NT2/D1 (cell line): ENCODE measurements around the gene NUDT4.

Experiments
- DNase-seq: peaks from one replicate; pipeline ENCODE4 v3.0.0-alpha.2; 2011; ENCODE audit warnings: low read depth, low spot score
- H3K27me3 ChIP-seq: 2 replicates; pipeline ENCODE4 v1.6.0; 2011; ENCODE audit warnings: mild to moderate bottlenecking; ENCODE audit not compliant: insufficient read length, insufficient read depth
- H3K36me3 ChIP-seq: 2 replicates; pipeline ENCODE4 v1.6.1; 2011; ENCODE audit warnings: mild to moderate bottlenecking, low read length, mixed read lengths; ENCODE audit not compliant: insufficient read depth, insufficient read length
- H3K4me1 ChIP-seq: 2 replicates; pipeline ENCODE4 v1.5.1; 2011; ENCODE audit not compliant: insufficient read depth, insufficient read length
- H3K4me3 ChIP-seq: 2 replicates; pipeline ENCODE4 v1.5.1; 2011; ENCODE audit warnings: low read depth; ENCODE audit not compliant: insufficient read length
- H3K9ac ChIP-seq: 2 replicates; pipeline ENCODE4 v1.6.0; 2011; ENCODE audit warnings: low read depth; ENCODE audit not compliant: insufficient read length
- H3K9me3 ChIP-seq: 2 replicates; pipeline ENCODE4 v1.5.1; 2011; ENCODE audit warnings: mild to moderate bottlenecking, low read length; ENCODE audit not compliant: insufficient read depth
- SUZ12 ChIP-seq: IDR thresholded peaks from 2 replicates; pipeline ENCODE4 v1.6.1; 2011; ENCODE audit not compliant: insufficient read length, insufficient read depth; ENCODE audit errors: extremely low read depth
- YY1 ChIP-seq: IDR thresholded peaks from 2 replicates; pipeline ENCODE4 v1.6.1; 2011; ENCODE audit not compliant: insufficient read length, insufficient read depth
- ZNF274 ChIP-seq: IDR thresholded peaks from 2 replicates; pipeline ENCODE4 v1.6.1; 2011; ENCODE audit warnings: mild to moderate bottlenecking, low read depth, low read length

Gene NUDT4

GRCh38 chr12:93377252-93378195 lies at the start of gene NUDT4:
NUDT4 (plus strand) TSS chr12:93377925; CDS start chr12:93378323, 398 bp downstream.
- Histone ChIP-seq H3K36me3 (peaks cover 10% of the 10 kb centered on the region), H3K4me3 (peak within 1 kb of the TSS; percentile 84), H3K4me1 (peaks cover 8% of the 10 kb centered on the region), H3K9ac (peak within 1 kb of the TSS; percentile 94), H3K9me3 (no peaks in the 10 kb centered on the region), H3K27me3 (no peaks in the 10 kb centered on the region)
- DNase-seq, result peak; percentile 90
- TF ChIP-seq ZNF274 (no peak), YY1 (no peak), SUZ12 (no peak)

GRCh38 chr12:93333054-93333453 lies 44.7 kb upstream of the NUDT4 start:
- TF ChIP-seq SUZ12 (no peak), YY1 (no peak), ZNF274 (no peak)
- Histone ChIP-seq H3K27me3 (no peaks in the 10 kb centered on the region), H3K4me1 (no peaks in the 10 kb centered on the region), H3K36me3 (no peaks in the 10 kb centered on the region), H3K9me3 (no peaks in the 10 kb centered on the region), H3K9ac (no peak overlapping the region), H3K4me3 (no peak overlapping the region)
- no peak for DNase-seq

- Histone ChIP-seq H3K9ac (no peak overlapping the region), H3K27me3 (no peaks in the 10 kb centered on the region), H3K4me1 (no peaks in the 10 kb centered on the region), H3K36me3 (no peaks in the 10 kb centered on the region), H3K9me3 (no peaks in the 10 kb centered on the region), H3K4me3 (no peak overlapping the region)
- no peak for TF ChIP-seq ZNF274
- no peak for TF ChIP-seq YY1
- TF ChIP-seq SUZ12, result no peak
- DNase-seq, result no peak
Measured at GRCh38 chr12:93333828-93334227, 43.9 kb upstream of the NUDT4 start.

GRCh38 chr12:93335603-93336162 lies 42.0 kb upstream of the NUDT4 start:
- H3K4me3 ChIP-seq, result no peak overlapping the region
- DNase-seq, result no peak
- no peak for TF ChIP-seq ZNF274
- TF ChIP-seq YY1, result no peak
- no peak for TF ChIP-seq SUZ12
- no peaks in the 10 kb centered on the region for H3K36me3 ChIP-seq
- H3K27me3 ChIP-seq, result no peaks in the 10 kb centered on the region
- H3K4me1 ChIP-seq, result no peaks in the 10 kb centered on the region
- no peak overlapping the region for H3K9ac ChIP-seq
- H3K9me3 ChIP-seq, result no peaks in the 10 kb centered on the region

GRCh38 chr12:93336291-93336741 lies 41.4 kb upstream of the NUDT4 start:
- Histone ChIP-seq H3K9ac (no peak overlapping the region), H3K4me1 (no peaks in the 10 kb centered on the region), H3K36me3 (no peaks in the 10 kb centered on the region), H3K9me3 (no peaks in the 10 kb centered on the region), H3K4me3 (no peak overlapping the region), H3K27me3 (no peaks in the 10 kb centered on the region)
- no peak for DNase-seq
- TF ChIP-seq ZNF274 (no peak), SUZ12 (no peak), YY1 (no peak)

GRCh38 chr12:93338598-93338997 lies 39.1 kb upstream of the NUDT4 start:
- H3K36me3 ChIP-seq, result no peaks in the 10 kb centered on the region
- H3K27me3 ChIP-seq, result no peaks in the 10 kb centered on the region
- H3K9me3 ChIP-seq, result no peaks in the 10 kb centered on the region
- H3K9ac ChIP-seq, result no peak overlapping the region
- TF ChIP-seq ZNF274 (no peak), YY1 (no peak), SUZ12 (no peak)
- no peak for DNase-seq
- no peaks in the 10 kb centered on the region for H3K4me1 ChIP-seq
- H3K4me3 ChIP-seq, result no peak overlapping the region

- TF ChIP-seq SUZ12 (no peak), YY1 (no peak), ZNF274 (no peak)
- no peak for DNase-seq
- Histone ChIP-seq H3K27me3 (no peaks in the 10 kb centered on the region), H3K4me3 (no peak overlapping the region), H3K36me3 (no peaks in the 10 kb centered on the region), H3K9ac (no peak overlapping the region), H3K9me3 (no peaks in the 10 kb centered on the region), H3K4me1 (no peaks in the 10 kb centered on the region)
Measured at GRCh38 chr12:93339695-93340094, 38.0 kb upstream of the NUDT4 start.
